ENCODE data around the gene TBC1D14.

TBC1D14 gene

DNA sequence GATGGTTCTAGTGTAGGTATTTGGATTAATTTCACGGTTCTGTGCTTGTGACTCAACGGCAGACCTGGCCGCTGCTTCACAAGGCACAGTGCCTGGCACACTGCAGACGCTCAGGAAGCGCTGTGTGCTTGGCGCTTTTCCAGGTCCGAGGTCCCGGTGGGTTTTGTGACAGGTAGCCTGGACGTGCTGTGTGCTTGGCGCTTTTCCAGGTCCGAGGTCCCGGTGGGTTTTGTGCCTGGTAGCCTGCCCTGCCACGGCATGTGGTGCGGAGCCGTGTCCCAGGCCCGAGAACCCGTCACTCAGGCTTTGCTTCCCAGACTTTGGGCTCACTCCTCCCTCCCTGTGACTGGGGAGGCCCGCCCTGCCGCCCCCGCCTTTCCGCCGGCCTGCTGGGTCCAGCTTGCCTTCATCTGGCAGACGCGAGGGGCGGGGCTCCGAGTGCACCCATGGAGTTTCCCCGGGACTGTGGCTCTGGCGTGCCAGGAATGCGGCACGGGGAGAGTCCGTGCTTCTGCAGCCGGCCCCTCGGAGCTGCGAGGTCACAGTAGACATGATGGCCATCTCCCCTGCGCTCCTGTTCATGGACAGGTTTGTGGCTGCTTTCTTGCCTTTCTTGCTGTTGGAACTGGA lies 44.2 kb downstream of the TBC1D14 start:
- peak; percentile 95 for DNase-seq (ENCODE audit: low spot score)

DNA sequence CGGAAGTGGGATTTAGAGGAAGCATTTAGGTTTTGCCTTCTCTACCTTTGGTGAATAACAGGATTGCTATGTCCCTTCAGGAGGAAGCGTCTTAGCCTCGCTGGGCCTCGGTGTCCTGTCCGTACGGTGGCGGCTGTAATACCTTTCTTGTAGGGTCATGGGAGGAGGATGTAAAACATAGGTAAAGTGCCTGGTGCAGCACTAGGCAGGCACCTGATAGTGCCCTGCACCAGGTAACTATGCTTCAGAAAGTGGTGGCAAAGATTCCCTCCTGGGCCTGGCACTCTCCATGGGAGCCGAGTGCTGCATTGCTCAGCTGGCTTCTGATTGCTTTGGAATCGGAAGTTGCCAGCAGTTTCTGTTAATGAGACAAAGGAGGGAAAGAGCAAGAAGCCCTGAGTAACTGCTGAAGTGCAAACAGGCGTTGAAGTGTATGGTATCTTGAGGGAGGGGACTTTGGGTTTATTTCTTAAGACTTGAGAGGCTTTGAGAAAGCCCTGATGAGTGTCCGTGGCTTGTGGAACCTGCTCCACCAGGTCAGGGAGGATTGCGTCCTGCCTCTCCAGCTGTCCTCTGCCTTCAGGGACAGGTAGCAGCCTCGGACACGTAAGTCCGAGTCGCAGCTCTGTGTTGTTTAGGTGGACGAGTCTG lies 45.8 kb downstream of the TBC1D14 start:
- DNase-seq (ENCODE audit: low spot score) = no peak

DNA sequence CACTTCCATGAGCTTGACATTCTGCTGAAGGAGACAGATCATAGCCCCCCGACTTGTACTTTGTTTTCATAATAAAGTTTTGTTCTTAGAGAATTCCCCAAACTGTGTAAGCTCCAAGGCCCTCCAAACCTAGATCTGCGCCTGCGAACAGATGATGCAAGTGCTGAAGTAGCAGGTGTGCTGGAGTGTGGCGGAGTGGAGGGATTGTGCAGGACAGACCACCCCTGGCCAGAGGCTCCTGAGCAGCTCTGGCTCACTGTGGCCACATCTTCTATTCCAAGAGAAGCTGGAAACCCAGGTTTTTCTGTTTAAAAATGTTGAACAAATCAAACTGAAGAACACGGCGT lies 46.4 kb downstream of the TBC1D14 start:
- no peak for DNase-seq (ENCODE audit: low spot score)

DNA sequence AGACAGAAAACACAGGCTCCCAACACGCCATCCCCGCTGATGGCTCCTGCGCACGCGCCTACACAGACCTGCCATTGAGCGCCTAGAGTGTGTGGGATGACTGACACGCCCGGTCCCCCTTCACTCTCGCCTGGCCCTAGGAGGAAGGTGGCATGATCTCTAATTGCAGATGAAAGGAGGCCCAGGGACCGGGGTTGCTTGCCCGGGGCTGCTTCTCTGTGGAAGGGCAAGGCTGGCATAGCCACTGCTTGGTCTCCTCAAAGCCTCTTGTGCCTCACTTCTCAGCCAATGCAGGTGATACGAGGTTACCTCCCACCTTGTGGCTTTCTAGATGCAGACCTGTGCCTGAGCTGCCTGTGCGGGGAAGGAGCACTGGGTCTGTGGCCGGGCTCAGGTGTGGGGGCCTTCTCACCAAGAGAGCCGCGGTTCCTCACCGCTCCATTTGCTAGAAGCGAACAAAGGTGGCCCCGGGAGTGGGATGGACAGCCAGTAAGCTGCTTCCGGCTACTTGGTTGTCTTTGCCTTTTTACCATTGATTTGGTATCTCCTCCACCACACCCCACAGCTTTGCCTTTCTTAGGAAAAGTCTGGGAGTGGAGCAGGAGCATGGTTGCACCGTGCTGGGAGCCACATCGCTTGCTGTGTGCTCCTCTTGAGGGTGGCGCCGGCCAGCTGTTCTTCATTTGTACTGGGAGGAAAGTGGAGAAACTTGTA lies 47.0 kb downstream of the TBC1D14 start:
- DNase-seq (ENCODE audit: low spot score) = no peak

DNA sequence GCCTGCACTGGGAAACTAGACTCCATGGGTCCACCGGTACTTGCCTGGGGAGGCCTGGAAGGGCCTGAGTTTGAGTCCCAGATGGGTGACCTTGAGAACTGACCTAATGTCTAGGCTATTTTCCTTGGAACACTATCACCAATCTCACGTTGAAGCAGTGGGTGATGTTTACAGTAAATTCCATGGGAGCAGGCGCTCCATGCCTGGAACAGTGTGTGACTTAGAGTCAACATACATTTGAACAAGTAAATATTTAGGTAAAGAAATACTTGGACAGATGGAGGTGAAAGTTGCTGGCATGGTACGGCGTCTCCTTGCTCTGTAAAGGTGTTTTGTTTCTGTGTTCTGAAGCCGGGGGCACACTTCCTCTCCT lies 47.5 kb downstream of the TBC1D14 start:
- no peak for DNase-seq (ENCODE audit: low spot score)

DNA sequence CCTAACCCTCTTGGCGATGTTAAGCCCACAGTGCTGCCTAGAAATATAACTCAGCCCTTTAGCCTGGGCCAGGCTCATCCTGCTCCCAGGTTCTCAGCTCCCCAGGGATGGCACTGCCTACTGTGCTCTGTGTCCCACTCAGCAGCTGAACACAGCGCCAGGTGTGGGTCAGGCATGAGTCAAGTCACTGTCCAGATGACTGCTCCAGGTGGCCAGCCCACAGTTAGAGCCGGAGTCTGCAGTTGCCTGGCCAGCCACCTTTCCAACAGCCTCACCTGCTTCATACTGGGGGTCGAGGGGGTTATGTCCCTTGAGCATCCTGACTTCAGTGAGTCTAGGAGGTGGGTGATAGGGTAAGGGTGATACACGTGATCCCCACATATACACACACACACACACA lies 48.4 kb downstream of the TBC1D14 start:
- DNase-seq (ENCODE audit: low spot score) = no peak

DNA sequence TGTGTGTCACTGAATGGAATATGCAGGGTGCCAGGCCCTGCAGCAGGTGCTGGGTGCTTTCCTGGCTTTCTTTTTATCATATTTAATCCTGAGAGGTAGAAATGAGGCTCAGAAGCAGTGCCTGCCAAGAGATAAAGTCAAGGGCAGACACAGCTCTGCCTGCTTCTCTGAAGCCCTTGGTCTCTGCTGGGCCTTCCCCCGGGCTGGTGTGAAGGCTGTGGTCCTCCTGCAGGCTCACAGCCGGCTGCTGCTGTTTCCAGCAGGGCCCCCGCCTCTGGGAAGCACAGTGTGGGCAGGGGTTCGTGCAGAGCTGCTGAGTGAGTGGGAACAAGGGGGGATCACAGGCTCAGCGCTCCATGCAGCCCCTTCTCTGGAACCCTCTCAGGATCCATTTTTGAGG lies 49.6 kb downstream of the TBC1D14 start:
- no peak for DNase-seq (ENCODE audit: low spot score)

DNA sequence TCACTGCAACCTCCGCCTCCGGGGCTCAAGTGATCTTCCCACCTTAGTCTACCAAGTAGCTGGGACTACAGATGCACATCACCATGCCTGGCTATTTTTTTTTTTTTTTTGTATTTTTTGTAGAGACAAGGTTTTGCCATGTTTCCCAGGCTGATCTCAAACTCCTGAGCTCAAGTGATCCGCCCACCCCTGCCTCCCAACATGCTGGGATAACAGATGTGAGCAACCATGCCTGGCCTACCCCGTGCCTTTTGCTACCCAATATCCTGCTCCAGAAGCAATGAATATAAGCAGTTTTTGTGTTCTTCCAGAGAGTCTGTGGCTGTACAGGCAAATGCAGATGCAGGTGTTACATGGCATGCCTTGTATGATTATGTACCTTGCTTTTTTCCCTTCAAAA lies 50.5 kb downstream of the TBC1D14 start:
- DNase-seq (ENCODE audit: low spot score) = no peak

DNA sequence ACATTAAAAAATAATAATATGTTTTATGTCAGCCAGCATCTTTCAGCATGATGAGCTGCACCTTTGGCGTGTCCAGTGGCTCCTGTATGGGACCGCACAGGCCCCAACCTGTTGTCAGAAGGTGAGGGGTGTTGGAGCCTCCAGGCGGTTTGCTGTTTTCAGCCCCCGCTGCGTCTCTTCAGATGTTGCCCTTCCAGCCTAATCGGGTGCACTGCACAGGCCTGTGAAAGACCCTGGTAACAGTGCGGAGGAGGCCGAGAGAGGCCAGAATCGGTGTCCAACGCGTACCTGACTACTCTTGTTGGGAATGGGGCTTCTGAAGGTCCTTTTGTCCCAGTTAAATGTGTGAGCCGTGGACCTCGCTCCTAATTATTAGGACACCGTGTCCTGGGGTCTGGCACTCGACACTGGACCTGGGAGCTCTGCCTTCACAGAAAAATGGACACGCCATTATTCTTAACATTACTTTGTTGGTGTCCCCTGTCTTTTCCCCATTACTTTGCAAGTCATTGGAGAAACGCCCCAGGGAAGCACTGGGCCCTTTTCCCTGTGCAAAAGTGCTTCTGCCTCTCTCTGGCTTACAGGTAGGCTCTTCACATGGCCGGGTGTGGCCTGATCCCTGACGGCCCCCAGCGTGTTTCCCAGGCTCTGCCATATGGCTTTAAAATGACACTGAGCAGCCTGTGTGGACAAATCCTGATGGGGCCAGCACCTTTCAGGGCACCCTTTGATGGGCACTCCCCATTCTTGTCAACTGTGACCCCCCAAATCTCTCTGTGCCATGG lies 51.2 kb downstream of the TBC1D14 start:
- DNase-seq (ENCODE audit: low spot score) = no peak

DNA sequence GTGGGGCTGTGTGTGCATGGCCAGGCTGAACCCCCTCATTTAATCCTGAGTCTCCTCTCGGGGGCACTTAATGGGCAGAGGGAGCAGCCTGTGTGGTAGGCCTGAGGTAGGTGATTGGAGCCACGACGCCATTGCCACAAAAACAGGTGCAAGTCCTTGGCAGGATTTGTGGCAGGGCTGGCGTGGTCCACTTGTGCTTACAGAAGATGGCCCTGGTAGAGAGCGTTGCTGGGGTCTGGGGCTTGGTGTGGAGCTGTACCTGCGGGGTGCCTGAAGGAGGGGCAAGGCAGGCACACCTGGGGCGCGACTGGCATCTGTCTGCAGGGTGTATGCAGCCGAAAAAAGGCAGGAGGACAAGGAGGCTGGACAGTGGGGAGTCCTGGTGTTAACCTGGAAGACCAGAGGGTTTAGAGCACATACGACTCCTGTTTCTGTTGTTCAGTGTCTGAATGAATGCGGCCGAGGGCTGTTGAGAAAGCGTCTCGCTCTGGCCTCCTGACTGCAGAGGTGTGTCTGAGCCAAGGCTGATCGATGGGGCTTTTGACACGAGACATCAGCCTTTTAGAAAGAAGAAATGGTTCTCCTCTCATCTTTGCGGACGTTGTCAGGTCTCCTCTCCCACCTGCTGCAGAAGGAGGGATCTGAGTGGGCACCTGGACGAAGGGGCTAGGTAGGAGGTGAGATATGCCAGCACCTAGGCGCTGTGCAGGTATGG lies 52.0 kb downstream of the TBC1D14 start:
- DNase-seq (ENCODE audit: low spot score) = no peak

DNA sequence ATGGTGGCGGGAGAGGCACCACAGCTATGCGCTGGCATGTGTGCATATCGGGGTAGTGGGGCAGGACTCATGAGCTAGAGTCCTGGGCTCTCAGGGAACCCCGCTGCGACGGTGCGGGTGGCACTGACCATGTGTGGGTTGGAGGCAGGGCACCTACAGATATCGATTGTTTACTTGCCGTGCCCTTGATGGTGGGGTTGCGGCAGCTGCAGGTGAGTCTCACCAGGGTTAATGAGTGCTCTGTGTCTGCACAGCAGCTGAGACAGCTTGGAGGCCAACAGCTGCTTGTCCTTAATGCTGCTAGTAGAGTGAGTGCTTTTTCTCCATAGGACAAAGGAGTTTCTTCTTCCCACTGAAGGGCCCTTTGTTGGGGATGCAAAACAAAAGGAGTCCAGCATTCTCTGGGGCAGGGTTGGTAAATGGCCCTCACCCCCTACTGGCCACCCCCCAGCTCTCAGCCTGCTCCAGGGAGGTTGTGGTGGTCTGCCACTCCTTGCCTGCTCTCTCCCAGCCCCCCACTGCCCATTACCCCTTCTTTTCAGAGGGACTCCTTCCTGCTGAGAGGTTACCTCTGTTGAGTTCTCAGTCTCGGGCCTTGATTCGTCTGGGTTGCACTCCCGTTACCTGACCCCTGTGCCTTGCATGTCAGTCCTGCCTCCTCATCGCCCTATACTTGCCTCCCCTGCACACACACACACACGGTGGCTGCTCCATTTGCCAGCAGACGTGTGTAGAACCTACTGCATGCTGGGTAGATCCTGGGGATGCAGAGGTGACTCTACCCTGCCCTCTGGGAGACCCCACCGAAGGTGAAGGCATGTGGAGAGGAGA lies 52.8 kb downstream of the TBC1D14 start:
- no peak for DNase-seq (ENCODE audit: low spot score)

DNA sequence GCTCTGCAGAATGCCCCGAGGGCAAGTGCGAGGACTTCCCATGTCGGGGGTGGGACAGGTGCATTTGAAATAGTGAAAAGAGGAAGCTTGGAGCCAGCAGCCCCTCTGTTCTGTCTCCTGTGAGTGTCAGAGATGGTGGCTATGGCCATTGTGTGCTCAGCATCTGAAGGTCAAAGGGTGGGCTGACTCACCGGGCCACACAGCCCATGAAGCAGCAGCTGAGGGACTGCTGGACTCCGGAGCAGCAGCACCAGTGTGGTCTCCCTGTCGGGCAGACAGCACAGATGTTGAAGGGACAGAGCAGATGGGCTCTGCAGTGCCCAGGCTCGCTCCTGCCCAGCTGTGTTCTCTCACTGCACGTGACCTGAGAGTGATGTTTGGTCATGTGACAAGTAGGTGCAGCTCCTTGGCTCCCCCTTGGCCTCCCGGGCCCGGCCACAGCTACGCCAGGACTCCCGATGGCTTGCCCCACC lies 53.5 kb downstream of the TBC1D14 start:
- DNase-seq (ENCODE audit: low spot score) = no peak

DNA sequence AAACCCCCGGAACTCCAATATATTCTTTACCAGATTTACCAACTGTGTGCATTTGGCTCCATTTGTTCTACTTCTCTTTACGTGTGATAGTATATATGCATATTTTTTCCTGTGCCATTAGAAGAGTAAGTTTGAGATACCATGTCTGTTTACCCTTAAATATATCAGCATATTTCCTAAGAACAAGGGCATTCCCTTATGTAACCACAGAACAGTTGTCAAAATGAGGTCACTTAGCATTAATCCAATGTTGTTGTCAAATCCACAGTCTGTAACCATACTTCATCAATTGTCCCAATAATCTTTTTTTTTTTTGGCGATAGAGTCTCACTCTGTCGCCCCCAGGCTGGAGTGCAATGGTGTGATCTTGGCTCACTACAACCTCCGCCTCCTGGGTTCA lies 55.2 kb downstream of the TBC1D14 start:
- no peak for DNase-seq (ENCODE audit: low spot score)

DNA sequence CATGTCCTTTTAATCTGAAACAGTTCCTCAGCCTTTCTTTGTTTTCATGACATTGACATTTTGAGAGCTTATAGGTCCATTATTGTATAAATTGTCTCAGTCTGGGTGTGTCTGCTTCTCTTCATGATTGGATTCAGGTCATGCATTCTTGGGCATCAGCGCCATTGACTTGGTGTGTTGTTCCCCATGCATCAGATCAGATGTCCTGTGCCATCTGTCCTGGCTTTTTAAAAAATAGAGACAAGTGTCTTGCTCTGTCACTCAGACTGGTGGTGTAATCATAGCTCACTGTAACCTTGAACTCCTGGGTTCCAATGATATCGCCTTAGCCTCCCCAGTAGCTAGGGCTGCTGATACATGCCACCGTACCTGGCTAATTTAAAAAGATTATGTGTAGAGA lies 55.7 kb downstream of the TBC1D14 start:
- DNase-seq (ENCODE audit: low spot score) = no peak

DNA sequence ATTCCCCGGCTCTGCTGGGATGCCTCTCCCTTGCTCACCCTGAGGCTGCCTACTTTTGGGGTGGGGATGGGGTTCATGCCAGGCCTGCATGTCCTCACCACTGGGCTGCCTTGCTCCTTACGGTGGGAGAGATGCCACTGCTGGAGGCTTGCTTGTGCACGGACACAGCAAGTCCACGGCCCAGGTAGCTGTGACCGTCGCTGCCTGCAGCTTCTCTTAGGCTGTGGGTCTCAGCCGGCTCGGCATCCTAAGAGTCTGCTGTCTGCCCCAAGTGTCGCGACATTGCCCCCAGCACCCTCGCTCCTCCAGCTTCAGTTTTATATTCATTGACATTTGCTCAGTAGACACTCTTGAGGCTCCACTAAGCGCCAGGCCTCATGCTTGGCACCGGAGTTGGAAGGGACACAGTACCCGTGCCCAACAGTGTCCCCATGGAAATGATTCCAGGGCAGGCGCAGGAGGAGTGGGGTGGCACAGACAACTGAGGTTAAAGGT lies 58.3 kb downstream of the TBC1D14 start:
- DNase-seq (ENCODE audit: low spot score) = no peak

DNA sequence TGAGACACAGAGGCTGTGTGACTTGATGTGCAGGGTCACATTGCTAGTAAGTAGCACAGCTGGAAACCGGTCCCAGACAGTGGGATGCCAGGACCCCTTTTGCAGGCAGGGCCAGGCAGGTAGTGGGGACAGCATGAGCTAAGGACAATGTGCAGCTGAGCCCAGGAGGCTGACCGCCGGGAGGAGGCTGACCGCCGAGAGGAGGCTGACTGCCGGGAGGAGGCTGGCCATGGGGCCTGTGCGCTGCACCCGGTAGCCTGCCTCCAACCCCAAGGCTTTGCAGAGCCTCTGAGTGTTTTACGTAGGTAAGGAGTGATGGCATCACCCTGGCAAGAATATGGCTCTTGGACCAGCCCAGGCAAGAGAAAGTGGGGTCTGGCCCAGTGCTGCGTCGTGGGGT lies 58.9 kb downstream of the TBC1D14 start:
- DNase-seq (ENCODE audit: low spot score) = no peak

DNA sequence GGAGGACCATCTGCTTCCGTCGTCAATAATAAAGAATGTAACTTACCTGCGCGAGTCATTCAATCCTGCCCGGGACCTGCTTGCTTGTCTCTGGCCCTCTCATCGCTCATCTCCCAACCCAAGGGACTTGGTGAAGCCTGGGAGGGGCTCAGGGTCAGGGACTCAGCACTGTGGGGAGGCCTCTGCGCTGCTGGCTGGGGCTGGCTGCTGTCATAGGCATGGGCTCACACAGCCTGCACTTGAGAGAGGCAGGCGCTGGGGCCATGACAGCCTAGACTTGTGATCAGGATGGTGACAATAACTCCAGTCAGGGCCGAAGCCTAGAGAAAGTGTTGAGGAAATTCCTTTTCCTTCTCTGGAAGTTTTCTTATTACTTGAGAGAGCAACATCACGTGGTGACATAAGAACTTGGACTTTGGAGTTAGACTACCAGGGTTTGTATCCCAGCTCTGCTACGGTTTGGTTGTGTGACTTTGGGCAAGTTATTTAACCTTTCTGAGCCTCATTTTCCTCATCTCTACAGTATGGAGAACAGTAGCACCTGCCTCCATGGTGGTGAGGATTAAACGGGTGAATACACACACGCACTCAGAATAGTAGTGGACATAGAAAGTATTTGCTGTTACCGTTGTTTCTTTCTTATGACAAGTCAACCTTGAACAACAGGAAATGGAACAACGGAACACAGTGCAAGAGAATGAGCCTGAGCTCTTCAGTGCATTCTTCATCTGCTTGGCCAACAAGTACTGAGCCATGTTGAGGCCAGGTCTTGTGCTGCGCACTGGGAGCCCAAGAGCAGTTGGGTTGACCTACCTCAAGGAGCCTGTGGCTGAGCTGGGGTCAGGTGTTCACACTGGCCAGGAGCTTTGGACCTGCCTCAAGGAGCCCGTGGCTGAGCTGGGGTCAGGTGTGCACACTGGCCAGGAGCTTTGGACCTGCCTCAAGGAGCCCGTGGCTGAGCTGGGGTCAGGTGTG lies 60.5 kb downstream of the TBC1D14 start:
- DNase-seq (ENCODE audit: low spot score) = no peak

DNA sequence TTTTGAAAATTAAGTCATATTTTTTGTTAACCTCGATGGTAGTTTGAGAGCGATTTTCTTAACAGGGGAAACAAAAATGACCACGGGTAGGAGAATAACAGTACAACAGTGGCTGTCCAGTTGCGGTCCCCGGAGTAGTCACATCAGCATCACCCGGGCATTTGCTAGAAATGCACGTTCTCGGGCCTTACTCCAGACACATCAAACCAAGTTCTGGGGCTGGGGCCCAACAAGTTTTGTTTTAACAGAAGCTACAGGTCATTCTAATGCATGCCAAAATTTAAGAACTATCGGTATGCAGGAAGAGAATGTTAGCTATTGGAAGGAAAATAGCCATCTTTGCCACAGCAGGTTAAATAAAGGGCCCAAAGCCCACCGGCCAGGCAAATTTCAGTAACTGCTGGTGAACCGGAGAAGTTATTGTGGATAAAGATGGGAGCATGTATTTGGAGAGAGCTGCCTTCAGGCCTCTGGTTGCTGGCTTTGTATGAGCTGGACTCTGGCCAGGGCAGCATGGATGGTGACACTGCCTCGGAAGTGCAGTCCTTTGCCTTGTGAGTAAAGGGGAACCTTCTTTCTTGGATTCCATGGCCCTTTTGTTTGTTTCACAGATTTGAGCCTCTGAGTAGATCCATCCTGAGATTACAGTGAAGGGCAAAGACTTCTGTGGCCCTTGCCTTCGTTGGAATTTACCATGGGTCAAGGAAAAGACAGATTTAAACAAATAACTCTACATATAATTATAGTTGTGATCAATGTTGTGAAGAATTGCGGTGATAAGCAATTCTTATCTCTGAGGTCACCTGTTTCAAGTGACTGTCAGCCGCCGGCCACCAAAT lies 62.1 kb downstream of the TBC1D14 start:
- no peak for DNase-seq (ENCODE audit: low spot score)

DNA sequence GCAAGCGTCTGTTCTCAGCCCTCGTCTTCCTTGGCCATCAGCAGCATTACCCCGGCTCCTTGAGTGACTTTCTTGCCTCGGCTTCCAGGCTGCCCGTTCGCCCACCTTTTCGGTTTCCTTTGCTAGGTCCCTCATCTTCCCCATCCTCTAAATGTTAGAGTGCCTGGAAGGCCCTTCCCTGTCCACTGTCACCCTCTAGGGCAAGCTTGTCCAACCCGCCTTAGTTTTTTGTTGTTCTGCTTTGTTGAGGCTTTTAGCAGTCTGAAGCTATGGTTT lies 62.7 kb downstream of the TBC1D14 start:
- no peak for DNase-seq (ENCODE audit: low spot score)

Measured in GM03348 (cell line).